Upper lobe of right lung (tissue), 1 donor: ENCODE data around the gene GGT5. TPM values are rescaled to one million over a fixed set of nuclear protein-coding genes. Genes with fewer than 3 reads are reported as not detected.
"Not testable (repeated sequence)": the region's sequence is repeated elsewhere in the genome, so short reads cannot be mapped to it uniquely, and the experiment has no call there.

ENCODE experiments used
- ATAC-seq: fragments of 200-7000 bp; cut with Tn5 transposase; one replicate; pipeline ENCODE4 v1.9.1; 2020; ENCODE audit warnings: mild to moderate bottlenecking, moderate library complexity
- DNase-seq: peaks from one replicate; pipeline ENCODE4 v3.0.0-alpha.2; 2020
- H3K27ac ChIP-seq: fragments of 200-600 bp; one replicate; pipeline ENCODE4 v1.8.0; 2022
- H3K27me3 ChIP-seq: fragments of 200-600 bp; one replicate; pipeline ENCODE4 v1.8.0; 2022; ENCODE audit warnings: mild to moderate bottlenecking
- H3K36me3 ChIP-seq: fragments of 200-600 bp; one replicate; pipeline ENCODE4 v1.8.0; 2022
- H3K4me1 ChIP-seq: fragments of 200-600 bp; one replicate; pipeline ENCODE4 v1.8.0; 2022
- H3K4me3 ChIP-seq: fragments of 200-600 bp; one replicate; pipeline ENCODE4 v1.8.0; 2022; ENCODE audit warnings: mild to moderate bottlenecking
- H3K9me3 ChIP-seq: fragments of 200-600 bp; one replicate; pipeline ENCODE4 v1.8.0; 2022
- intact Hi-C: fragments of 100-400 bp; cut with DNase I; formaldehyde crosslinking; loops from one replicate; pipeline ENCODE4 v1.11.0; 2022
- total RNA-seq: library from RNA; stranded (reverse); fragmentation: NEBNext Ultra II Directional; extraction: Animal tissue kit (Norgen Biotek cat#: 25700); gene quantifications from one replicate; pipeline ENCODE4 v1.2.1, GENCODE V29; 2021
- TF ChIP-seq, protein P1 (sequence below): fragments of 200-600 bp; IDR thresholded peaks from one replicate; pipeline ENCODE4 v1.8.0; 2022; ENCODE audit warnings: antibody characterized with exemption
- donor health status: DM: no; HTN: yes; CAD: no; lungs with severe emphysema.

Gene GGT5
- total RNA-seq, 1 donor from 2014 or later, result 66.5 TPM

DNA sequence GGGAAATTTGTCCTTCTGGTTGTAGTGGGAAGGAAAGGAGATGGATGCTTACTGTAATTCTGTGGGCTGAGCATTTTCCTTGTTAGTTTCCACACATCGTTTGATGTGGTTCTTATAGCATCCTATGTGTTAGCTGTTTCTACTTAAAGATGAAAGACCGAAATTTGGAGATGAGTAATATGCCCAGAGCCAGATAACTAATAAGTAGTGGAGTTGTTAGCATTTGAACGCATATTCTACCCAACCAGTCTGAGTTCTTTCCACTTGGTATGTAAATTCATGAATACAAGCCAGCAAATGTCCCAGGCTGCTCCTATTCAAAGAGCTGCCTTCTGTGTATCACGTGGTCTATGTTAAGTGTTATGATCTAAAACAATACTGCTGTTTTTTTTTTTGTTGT lies 40.4 kb upstream of the GGT5 start:
- TF ChIP-seq, protein P1, sequence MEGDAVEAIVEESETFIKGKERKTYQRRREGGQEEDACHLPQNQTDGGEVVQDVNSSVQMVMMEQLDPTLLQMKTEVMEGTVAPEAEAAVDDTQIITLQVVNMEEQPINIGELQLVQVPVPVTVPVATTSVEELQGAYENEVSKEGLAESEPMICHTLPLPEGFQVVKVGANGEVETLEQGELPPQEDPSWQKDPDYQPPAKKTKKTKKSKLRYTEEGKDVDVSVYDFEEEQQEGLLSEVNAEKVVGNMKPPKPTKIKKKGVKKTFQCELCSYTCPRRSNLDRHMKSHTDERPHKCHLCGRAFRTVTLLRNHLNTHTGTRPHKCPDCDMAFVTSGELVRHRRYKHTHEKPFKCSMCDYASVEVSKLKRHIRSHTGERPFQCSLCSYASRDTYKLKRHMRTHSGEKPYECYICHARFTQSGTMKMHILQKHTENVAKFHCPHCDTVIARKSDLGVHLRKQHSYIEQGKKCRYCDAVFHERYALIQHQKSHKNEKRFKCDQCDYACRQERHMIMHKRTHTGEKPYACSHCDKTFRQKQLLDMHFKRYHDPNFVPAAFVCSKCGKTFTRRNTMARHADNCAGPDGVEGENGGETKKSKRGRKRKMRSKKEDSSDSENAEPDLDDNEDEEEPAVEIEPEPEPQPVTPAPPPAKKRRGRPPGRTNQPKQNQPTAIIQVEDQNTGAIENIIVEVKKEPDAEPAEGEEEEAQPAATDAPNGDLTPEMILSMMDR, result no peak
- no peaks in the 10 kb centered on the region for H3K9me3 ChIP-seq
- no peaks in the 10 kb centered on the region for H3K27me3 ChIP-seq
- peak overlapping the region; percentile 4 for H3K27ac ChIP-seq
- intact Hi-C loops, result no loop called here
- no peak for DNase-seq
- H3K36me3 ChIP-seq, result no peaks in the 10 kb centered on the region
- H3K4me1 ChIP-seq, result peaks cover 52% of the 10 kb centered on the region
- no peak overlapping the region for H3K4me3 ChIP-seq
- no peak for ATAC-seq

DNA sequence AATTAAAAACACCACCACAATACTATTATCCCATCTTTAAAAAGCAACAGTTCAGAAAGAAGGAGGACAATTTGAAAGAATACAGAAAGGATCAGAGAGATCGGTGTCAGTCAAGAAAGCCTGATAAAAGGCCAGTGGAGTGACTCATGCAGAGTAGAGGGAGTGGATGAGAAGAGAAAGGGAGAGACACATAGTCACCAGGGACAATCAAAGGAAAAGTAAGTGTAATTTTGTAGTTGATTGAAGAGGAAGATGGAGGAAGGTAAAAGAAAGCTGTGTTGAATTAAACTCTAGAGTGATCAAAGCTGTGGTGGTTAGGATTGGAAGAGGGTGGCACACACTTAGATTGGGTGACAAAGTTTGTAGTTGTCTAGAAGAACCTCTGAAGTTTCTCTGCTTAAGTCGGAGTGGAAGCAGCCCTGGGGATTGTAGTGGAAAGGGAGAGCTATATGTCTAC lies 39.9 kb upstream of the GGT5 start:
- TF ChIP-seq, protein P1, result no peak
- no peaks in the 10 kb centered on the region for H3K36me3 ChIP-seq
- no peaks in the 10 kb centered on the region for H3K27me3 ChIP-seq
- no peaks in the 10 kb centered on the region for H3K9me3 ChIP-seq
- no peak for DNase-seq
- intact Hi-C loops, result no loop called here
- H3K4me1 ChIP-seq, result peaks cover 48% of the 10 kb centered on the region
- peak overlapping the region; percentile 4 for H3K27ac ChIP-seq
- no peak overlapping the region for H3K4me3 ChIP-seq
- ATAC-seq, result no peak

DNA sequence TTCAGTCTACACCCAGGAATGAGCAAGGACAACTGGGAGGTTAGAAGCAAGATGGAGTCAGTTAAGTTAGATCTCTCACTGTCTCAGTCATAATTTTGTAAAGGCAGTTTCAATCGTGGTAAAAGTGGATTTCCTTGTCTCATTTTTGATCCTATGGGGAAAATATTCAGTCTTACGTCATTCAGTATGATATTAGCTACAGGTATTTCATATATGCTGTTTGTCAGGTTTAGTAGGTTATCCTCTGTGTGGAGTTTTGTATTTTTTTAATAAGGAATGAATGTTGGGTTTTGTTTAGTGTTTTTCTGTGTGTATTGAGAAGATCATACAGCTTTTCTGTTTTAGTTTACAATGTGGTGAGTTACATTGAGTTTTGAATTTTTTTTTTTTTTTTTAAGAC lies 37.5 kb upstream of the GGT5 start:
- TF ChIP-seq, protein P1, result no peak
- Histone ChIP-seq H3K4me3 (no peak overlapping the region), H3K27ac (no peak overlapping the region), H3K27me3 (no peaks in the 10 kb centered on the region), H3K4me1 (peaks cover 46% of the 10 kb centered on the region), H3K36me3 (no peaks in the 10 kb centered on the region), H3K9me3 (no peaks in the 10 kb centered on the region)
- no peak for DNase-seq
- intact Hi-C loops, result no loop called here
- ATAC-seq, result no peak

DNA sequence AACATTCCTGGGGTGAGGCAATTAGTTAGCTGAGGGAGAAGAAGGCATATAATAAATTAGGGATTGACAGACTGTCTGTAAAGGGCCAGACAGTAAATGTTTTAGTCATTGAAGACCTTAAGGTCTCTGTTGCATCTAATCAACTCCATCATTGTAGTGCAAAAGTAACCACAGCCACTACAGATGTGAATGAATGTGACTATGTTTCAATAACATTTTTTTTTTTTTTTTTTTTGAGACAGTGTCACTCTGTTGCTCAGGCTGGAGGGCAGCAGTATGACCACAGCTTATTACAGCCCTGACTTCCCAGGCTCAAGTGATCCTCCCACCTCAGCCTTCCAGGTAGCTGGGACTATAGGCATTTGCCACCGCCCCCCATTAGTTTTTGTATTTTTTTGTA lies 35.5 kb upstream of the GGT5 start:
- DNase-seq, H3K36me3 ChIP-seq, intact Hi-C loops, H3K27me3 ChIP-seq, H3K9me3 ChIP-seq, H3K4me3 ChIP-seq, ATAC-seq, H3K27ac ChIP-seq: not testable (repeated sequence)
- peaks cover 31% of the 10 kb centered on the region for H3K4me1 ChIP-seq

DNA sequence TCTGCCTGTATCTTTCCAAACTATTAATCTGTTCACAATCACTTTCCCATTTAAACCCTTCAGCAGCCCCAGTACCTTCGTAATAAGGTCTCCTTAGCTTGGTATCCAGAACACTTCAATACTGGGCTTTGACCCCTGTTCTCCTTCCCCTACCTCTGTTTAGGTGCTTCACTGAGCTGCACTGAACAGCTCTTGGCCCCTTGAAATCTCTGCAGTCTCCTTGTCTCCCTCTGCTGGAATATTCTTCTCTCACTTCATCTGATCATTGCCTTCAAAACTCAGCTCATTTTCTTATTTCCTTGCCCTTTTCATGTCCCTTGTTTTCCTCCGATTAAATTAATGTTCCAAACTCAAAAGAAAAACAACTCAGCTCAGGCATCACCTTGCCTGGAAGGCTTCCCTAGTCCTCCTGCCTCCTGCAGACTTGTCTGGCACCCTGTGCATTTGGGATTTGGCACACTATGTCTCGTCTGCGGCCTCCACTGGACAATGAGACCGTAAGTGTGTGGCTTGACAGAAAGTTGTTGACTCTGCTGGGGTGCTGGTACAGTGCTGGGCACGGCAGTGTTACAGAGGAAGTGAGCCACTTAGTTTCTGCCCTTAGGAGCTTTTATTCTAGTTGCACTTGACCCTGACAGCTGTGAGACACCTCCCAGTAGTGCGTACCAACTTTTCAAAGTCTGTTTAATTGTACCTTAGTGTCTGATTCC lies 30.0 kb upstream of the GGT5 start:
- H3K27ac ChIP-seq, result peak overlapping the region; percentile 48
- ATAC-seq, DNase-seq, H3K4me3 ChIP-seq, H3K36me3 ChIP-seq, H3K27me3 ChIP-seq, H3K9me3 ChIP-seq, intact Hi-C loops: not testable (repeated sequence)
- TF ChIP-seq, protein P1, result peak; percentile 15
- peaks cover 38% of the 10 kb centered on the region for H3K4me1 ChIP-seq

DNA sequence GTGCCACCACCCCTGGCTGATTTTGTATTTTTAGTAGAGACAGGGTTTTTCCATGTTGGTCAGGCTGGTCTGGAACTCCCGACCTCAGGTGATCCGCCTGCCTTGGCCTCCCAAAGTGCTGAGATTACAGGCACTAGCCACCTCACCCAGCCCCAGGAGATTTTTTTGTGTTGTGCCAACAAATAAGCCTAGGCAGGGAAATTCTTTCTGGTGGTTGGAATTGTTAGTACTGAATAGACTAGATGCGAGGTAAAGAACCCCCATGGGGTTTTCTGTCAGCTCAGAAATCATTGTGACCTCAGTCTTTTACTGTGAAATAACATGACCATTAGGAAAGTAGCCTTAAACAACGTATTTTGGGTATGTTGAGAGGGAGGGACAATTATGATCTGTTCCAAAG lies 29.0 kb upstream of the GGT5 start:
- H3K9me3 ChIP-seq, intact Hi-C loops, DNase-seq, ATAC-seq, H3K36me3 ChIP-seq, H3K27me3 ChIP-seq: not testable (repeated sequence)
- H3K27ac ChIP-seq, result peak overlapping the region; percentile 48
- peaks cover 31% of the 10 kb centered on the region for H3K4me1 ChIP-seq
- peak overlapping the region; percentile 89 for H3K4me3 ChIP-seq

DNA sequence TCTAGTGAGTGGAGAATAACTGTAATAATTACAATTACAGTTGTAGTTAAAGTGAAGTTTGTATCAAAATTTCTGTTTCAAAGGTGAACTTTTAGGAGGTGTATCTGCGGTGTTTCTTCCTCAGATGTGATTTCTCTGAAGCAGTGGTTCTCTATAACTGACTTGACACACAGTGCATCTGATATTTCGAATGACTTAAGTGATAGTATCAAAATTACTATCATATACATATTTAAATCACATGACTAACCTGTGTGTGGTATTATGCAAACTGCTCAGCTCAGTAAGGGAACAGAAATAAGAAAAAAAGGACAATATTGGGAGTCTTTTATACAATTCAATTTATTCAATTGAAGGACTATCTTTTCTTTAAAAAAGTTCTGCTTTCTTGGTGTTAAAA lies 28.1 kb upstream of the GGT5 start:
- DNase-seq, H3K9me3 ChIP-seq, H3K27ac ChIP-seq, ATAC-seq, H3K36me3 ChIP-seq, H3K27me3 ChIP-seq, intact Hi-C loops: not testable (repeated sequence)
- Histone ChIP-seq H3K4me1 (peaks cover 31% of the 10 kb centered on the region), H3K4me3 (peak overlapping the region; percentile 89)
